ENCODE data around the gene AOC3. TPM values are rescaled to one million over a fixed set of nuclear protein-coding genes. Genes with fewer than 3 reads are reported as not detected.
A peak's percentile ranks its signal among the peaks of the same experiment; 100 is the strongest.

Gene AOC3
- total and polyA plus RNA-seq, 2 of the 13 experiments (the other 11 are each of a cell fraction or from before 2014, with no cell fraction given) = 8.7 to 51.7 TPM

DNA sequence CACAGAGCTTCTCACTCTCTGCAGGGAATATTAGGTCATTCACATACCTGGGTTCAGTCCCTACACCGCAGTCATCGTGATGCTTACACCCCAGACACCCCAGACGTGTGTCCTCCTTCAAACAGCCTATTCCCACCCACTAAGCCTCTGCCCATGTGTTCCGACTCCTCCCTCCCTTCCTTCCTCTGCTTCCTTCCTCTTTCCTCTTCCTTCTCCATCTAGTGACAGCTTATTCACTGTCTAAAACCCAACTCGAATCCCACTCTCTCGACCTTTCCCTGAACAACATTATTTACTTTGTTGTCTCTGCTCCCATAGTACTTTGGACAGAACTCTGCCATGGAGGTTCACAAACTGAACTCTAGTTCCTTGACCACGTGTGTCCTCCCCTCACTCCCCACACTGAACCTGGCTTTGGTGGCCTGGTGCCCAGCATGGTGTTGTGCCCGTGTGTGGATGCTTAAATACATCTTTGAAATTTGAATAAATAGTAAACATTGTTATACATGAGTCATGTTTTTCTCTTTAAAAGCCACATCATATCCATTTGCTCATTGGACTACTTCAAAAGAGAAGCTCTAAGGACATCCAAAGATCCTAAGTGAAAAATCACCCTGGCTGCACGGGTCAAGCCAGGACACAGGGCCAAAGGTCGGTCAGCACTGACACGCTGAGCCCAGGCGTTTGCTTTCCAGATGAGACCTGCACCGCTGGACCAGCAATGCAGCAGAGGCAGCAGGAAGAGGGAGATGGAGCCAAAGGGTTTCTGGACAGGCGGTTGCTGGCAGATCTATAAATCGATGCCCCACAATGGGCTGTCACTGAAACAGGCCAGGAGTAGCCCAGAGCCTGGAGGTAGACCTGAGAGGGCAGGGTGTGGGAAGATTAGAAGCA, 35.5 kb downstream of the AOC3 start (continued):
- TF ChIP-seq CREB1 (IDR thresholded peaks at IDR 0.05) (peak; percentile 60), CREB1 (CRISPR knock-in tag; IDR thresholded peaks at IDR 0.05) (no peak), ZSCAN30 (CRISPR knock-in tag; IDR thresholded peaks at IDR 0.05) (no peak), HCFC1 (IDR thresholded peaks at IDR 0.05; ENCODE audit: low read depth, low read length) (no peak), ZNF337 (CRISPR knock-in tag; IDR thresholded peaks at IDR 0.05; ENCODE audit: borderline replicate concordance, low read depth) (no peak), SPEN (CRISPR knock-in tag; IDR thresholded peaks at IDR 0.05; ENCODE audit: low read depth) (peak; percentile 96), GPN1 (CRISPR knock-in tag; IDR thresholded peaks at IDR 0.05; ENCODE audit: borderline replicate concordance) (no peak), PPARG (CRISPR knock-in tag; conservative IDR thresholded peaks at IDR 0.05) (peak; percentile 91), CAMTA2 (CRISPR knock-in tag; IDR thresholded peaks at IDR 0.05; ENCODE audit: borderline replicate concordance) (no peak)
- TF ChIP-seq, protein P1, sequence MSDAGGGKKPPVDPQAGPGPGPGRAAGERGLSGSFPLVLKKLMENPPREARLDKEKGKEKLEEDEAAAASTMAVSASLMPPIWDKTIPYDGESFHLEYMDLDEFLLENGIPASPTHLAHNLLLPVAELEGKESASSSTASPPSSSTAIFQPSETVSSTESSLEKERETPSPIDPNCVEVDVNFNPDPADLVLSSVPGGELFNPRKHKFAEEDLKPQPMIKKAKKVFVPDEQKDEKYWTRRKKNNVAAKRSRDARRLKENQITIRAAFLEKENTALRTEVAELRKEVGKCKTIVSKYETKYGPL (CRISPR knock-in tag; IDR thresholded peaks at IDR 0.05) = no peak
- TF ChIP-seq, protein P2, sequence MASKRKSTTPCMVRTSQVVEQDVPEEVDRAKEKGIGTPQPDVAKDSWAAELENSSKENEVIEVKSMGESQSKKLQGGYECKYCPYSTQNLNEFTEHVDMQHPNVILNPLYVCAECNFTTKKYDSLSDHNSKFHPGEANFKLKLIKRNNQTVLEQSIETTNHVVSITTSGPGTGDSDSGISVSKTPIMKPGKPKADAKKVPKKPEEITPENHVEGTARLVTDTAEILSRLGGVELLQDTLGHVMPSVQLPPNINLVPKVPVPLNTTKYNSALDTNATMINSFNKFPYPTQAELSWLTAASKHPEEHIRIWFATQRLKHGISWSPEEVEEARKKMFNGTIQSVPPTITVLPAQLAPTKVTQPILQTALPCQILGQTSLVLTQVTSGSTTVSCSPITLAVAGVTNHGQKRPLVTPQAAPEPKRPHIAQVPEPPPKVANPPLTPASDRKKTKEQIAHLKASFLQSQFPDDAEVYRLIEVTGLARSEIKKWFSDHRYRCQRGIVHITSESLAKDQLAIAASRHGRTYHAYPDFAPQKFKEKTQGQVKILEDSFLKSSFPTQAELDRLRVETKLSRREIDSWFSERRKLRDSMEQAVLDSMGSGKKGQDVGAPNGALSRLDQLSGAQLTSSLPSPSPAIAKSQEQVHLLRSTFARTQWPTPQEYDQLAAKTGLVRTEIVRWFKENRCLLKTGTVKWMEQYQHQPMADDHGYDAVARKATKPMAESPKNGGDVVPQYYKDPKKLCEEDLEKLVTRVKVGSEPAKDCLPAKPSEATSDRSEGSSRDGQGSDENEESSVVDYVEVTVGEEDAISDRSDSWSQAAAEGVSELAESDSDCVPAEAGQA (IDR thresholded peaks at IDR 0.05; ENCODE audit: low read depth) = no peak
- TF ChIP-seq, protein P2 (CRISPR knock-in tag; IDR thresholded peaks at IDR 0.05; ENCODE audit: borderline replicate concordance) = no peak
- TF ChIP-seq, protein P3, sequence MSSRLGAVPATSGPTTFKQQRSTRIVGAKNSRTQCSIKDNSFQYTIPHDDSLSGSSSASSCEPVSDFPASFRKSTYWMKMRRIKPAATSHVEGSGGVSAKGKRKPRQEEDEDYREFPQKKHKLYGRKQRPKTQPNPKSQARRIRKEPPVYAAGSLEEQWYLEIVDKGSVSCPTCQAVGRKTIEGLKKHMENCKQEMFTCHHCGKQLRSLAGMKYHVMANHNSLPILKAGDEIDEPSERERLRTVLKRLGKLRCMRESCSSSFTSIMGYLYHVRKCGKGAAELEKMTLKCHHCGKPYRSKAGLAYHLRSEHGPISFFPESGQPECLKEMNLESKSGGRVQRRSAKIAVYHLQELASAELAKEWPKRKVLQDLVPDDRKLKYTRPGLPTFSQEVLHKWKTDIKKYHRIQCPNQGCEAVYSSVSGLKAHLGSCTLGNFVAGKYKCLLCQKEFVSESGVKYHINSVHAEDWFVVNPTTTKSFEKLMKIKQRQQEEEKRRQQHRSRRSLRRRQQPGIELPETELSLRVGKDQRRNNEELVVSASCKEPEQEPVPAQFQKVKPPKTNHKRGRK (CRISPR knock-in tag; IDR thresholded peaks at IDR 0.05) = peak; percentile 37; the same call in 1 of the 2 replicates
- TF ChIP-seq, protein P4, sequence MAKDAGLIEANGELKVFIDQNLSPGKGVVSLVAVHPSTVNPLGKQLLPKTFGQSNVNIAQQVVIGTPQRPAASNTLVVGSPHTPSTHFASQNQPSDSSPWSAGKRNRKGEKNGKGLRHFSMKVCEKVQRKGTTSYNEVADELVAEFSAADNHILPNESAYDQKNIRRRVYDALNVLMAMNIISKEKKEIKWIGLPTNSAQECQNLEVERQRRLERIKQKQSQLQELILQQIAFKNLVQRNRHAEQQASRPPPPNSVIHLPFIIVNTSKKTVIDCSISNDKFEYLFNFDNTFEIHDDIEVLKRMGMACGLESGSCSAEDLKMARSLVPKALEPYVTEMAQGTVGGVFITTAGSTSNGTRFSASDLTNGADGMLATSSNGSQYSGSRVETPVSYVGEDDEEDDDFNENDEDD (CRISPR knock-in tag; IDR thresholded peaks at IDR 0.05; ENCODE audit: borderline replicate concordance) = 0 out of 2 replicates have a peak, but pooled peaks have one; percentile 17
- TF ChIP-seq, protein P5, sequence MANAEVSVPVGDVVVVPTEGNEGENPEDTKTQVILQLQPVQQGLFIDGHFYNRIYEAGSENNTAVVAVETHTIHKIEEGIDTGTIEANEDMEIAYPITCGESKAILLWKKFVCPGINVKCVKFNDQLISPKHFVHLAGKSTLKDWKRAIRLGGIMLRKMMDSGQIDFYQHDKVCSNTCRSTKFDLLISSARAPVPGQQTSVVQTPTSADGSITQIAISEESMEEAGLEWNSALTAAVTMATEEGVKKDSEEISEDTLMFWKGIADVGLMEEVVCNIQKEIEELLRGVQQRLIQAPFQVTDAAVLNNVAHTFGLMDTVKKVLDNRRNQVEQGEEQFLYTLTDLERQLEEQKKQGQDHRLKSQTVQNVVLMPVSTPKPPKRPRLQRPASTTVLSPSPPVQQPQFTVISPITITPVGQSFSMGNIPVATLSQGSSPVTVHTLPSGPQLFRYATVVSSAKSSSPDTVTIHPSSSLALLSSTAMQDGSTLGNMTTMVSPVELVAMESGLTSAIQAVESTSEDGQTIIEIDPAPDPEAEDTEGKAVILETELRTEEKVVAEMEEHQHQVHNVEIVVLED (CRISPR knock-in tag; IDR thresholded peaks at IDR 0.05; ENCODE audit: borderline replicate concordance) = no peak; the same call in 1 of the 2 replicates
- TF ChIP-seq, protein P6, sequence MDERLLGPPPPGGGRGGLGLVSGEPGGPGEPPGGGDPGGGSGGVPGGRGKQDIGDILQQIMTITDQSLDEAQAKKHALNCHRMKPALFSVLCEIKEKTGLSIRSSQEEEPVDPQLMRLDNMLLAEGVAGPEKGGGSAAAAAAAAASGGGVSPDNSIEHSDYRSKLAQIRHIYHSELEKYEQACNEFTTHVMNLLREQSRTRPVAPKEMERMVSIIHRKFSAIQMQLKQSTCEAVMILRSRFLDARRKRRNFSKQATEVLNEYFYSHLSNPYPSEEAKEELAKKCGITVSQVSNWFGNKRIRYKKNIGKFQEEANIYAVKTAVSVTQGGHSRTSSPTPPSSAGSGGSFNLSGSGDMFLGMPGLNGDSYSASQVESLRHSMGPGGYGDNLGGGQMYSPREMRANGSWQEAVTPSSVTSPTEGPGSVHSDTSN (CRISPR knock-in tag; IDR thresholded peaks at IDR 0.05) = 0 out of 2 replicates have a peak, but pooled peaks have one; percentile 41

Measured in HepG2 (cell line).